Lower lobe of right lung (tissue), 2 donors: ENCODE measurements around the gene LRIT2. TPM values are rescaled to one million over a fixed set of nuclear protein-coding genes. Genes with fewer than 3 reads are reported as not detected.

ENCODE experiments used
- ATAC-seq, 2 donors: fragments of 200-7000 bp; cut with Tn5 transposase; one replicate each; pipeline ENCODE4 v1.9.1; 2020 to 2022; ENCODE audit warnings: mild to moderate bottlenecking in 2 of 2, moderate library complexity in 2 of 2
- DNase-seq: peaks from one replicate; pipeline ENCODE4 v3.0.0-alpha.2; 2020
- H3K27ac ChIP-seq: fragments of 200-600 bp; one replicate; pipeline ENCODE4 v1.8.0; 2022
- H3K27me3 ChIP-seq: fragments of 200-600 bp; one replicate; pipeline ENCODE4 v1.8.0; 2022; ENCODE audit warnings: low read depth
- H3K36me3 ChIP-seq: fragments of 200-600 bp; one replicate; pipeline ENCODE4 v1.8.0; 2022; ENCODE audit warnings: mild to moderate bottlenecking
- H3K4me1 ChIP-seq: fragments of 200-600 bp; one replicate; pipeline ENCODE4 v1.8.0; 2022
- H3K4me3 ChIP-seq: fragments of 200-600 bp; one replicate; pipeline ENCODE4 v1.8.0; 2022; ENCODE audit warnings: mild to moderate bottlenecking
- H3K9me3 ChIP-seq: fragments of 200-600 bp; one replicate; pipeline ENCODE4 v1.8.0; 2022
- CTCF ChIP-seq: fragments of 200-600 bp; IDR thresholded peaks from one replicate; pipeline ENCODE4 v1.8.0; 2022; ENCODE audit warnings: antibody characterized with exemption, mild to moderate bottlenecking
- intact Hi-C: fragments of 100-400 bp; cut with DNase I; formaldehyde crosslinking; loops from one replicate; pipeline ENCODE4 v1.11.0; 2022
- total RNA-seq: library from RNA; stranded (reverse); fragmentation: NEBNext Ultra II Directional; extraction: Animal tissue kit (Norgen Biotek cat#: 25700); gene quantifications from one replicate; pipeline ENCODE4 v1.2.1, GENCODE V29; 2021
- donor health status: DM: no; HTN: yes; CAD: no; lungs with severe emphysema.

LRIT2 gene
- total RNA-seq, 1 donor from 2014 or later, result not detected

GRCh38 chr10:84237199-84238051 is 12.1 kb upstream of the LRIT2 start:
- peaks cover 5% of the 10 kb centered on the region for H3K27me3 ChIP-seq
- intact Hi-C loops, result no loop called here
- H3K36me3 ChIP-seq, result no peaks in the 10 kb centered on the region
- no peak overlapping the region for H3K27ac ChIP-seq
- DNase-seq (no peak), ATAC-seq (peak; percentile 14 to 18)
- no peak overlapping the region for H3K4me3 ChIP-seq
- no peaks in the 10 kb centered on the region for H3K9me3 ChIP-seq
- peak; percentile 11 for TF ChIP-seq CTCF
- no peaks in the 10 kb centered on the region for H3K4me1 ChIP-seq

- peaks cover 5% of the 10 kb centered on the region for H3K27me3 ChIP-seq
- no peak overlapping the region for H3K4me3 ChIP-seq
- intact Hi-C loops, result no loop called here
- no peaks in the 10 kb centered on the region for H3K9me3 ChIP-seq
- H3K27ac ChIP-seq, result no peak overlapping the region
- DNase-seq, result no peak
- no peak for TF ChIP-seq CTCF
- ATAC-seq, result no peak
- no peaks in the 10 kb centered on the region for H3K4me1 ChIP-seq
- H3K36me3 ChIP-seq, result no peaks in the 10 kb centered on the region
These were observed 11.5 kb upstream of the LRIT2 start for GRCh38 chr10:84236807-84237198.

GRCh38 chr10:84235096-84235495 is 9.8 kb upstream of the LRIT2 start:
- H3K27ac ChIP-seq, result no peak overlapping the region
- H3K4me3 ChIP-seq, result no peak overlapping the region
- H3K36me3 ChIP-seq, result no peaks in the 10 kb centered on the region
- no peaks in the 10 kb centered on the region for H3K4me1 ChIP-seq
- no peak for DNase-seq
- intact Hi-C loops, result no loop called here
- no peak for TF ChIP-seq CTCF
- no peaks in the 10 kb centered on the region for H3K9me3 ChIP-seq
- H3K27me3 ChIP-seq, result peaks cover 5% of the 10 kb centered on the region
- no peak for ATAC-seq

GRCh38 chr10:84234479-84234878 is 9.1 kb upstream of the LRIT2 start:
- intact Hi-C loops, result no loop called here
- ATAC-seq, result no peak
- TF ChIP-seq CTCF, result no peak
- H3K36me3 ChIP-seq, result no peaks in the 10 kb centered on the region
- no peaks in the 10 kb centered on the region for H3K9me3 ChIP-seq
- H3K4me3 ChIP-seq, result no peak overlapping the region
- no peak for DNase-seq
- H3K27ac ChIP-seq, result no peak overlapping the region
- no peaks in the 10 kb centered on the region for H3K4me1 ChIP-seq
- H3K27me3 ChIP-seq, result peaks cover 5% of the 10 kb centered on the region

GRCh38 chr10:84233940-84234339 is 8.6 kb upstream of the LRIT2 start:
- H3K9me3 ChIP-seq, result no peaks in the 10 kb centered on the region
- no peak overlapping the region for H3K27ac ChIP-seq
- intact Hi-C loops, result no loop called here
- DNase-seq (no peak), ATAC-seq (no peak)
- H3K27me3 ChIP-seq, result peaks cover 5% of the 10 kb centered on the region
- no peak for TF ChIP-seq CTCF
- H3K4me3 ChIP-seq, result no peak overlapping the region
- H3K36me3 ChIP-seq, result no peaks in the 10 kb centered on the region
- H3K4me1 ChIP-seq, result no peaks in the 10 kb centered on the region
